Neural progenitor cell (in vitro differentiated cells): ENCODE data around the gene TBXAS1.

ENCODE experiments used
- EZH2 ChIP-seq: fragments of 200-600 bp; sonication (generic); IDR thresholded peaks from 2 replicates; pipeline ENCODE4 v1.6.1; 2017; ENCODE audit warnings: antibody characterized with exemption, mild to moderate bottlenecking, moderate library complexity
- EZH2phosphoT487 ChIP-seq: fragments of 200-600 bp; sonication (generic); IDR thresholded peaks from 2 replicates; pipeline ENCODE4 v1.6.1; 2017; ENCODE audit warnings: antibody characterized with exemption
- TF ChIP-seq, protein P1 (sequence below): fragments of 200-600 bp; sonication (generic); IDR thresholded peaks from 2 replicates; pipeline ENCODE4 v1.5.1; 2017; ENCODE audit warnings: antibody characterized with exemption, mild to moderate bottlenecking

GRCh38 chr7:139807009-139807408 lies 22.1 kb upstream of the TBXAS1 start:
- TF ChIP-seq, protein P1, sequence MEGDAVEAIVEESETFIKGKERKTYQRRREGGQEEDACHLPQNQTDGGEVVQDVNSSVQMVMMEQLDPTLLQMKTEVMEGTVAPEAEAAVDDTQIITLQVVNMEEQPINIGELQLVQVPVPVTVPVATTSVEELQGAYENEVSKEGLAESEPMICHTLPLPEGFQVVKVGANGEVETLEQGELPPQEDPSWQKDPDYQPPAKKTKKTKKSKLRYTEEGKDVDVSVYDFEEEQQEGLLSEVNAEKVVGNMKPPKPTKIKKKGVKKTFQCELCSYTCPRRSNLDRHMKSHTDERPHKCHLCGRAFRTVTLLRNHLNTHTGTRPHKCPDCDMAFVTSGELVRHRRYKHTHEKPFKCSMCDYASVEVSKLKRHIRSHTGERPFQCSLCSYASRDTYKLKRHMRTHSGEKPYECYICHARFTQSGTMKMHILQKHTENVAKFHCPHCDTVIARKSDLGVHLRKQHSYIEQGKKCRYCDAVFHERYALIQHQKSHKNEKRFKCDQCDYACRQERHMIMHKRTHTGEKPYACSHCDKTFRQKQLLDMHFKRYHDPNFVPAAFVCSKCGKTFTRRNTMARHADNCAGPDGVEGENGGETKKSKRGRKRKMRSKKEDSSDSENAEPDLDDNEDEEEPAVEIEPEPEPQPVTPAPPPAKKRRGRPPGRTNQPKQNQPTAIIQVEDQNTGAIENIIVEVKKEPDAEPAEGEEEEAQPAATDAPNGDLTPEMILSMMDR: no peak
- TF ChIP-seq EZH2 (no peak), EZH2phosphoT487 (no peak)
